SU-DHL-6 (cell line): ENCODE results near the gene ARHGAP22.

Experiments used
- H2AFZ ChIP-seq: fragments of 200-600 bp; sonication (generic); 2 replicates; pipeline ENCODE4 v1.6.1; 2014; ENCODE audit warnings: low read depth, mild to moderate bottlenecking, moderate library complexity, mixed read lengths, antibody characterized with exemption, low read length; ENCODE audit not compliant: severe bottlenecking
- H3F3A ChIP-seq: fragments of 200-600 bp; shearing (Covaris generic); 2 replicates; pipeline ENCODE4 v1.6.0; 2016; ENCODE audit warnings: antibody characterized with exemption, mild to moderate bottlenecking; ENCODE audit not compliant: insufficient read depth
- H3K27ac ChIP-seq: fragments of 200-600 bp; sonication (generic); 2 replicates; pipeline ENCODE4 v1.5.1; 2016; ENCODE audit warnings: low read depth, mild to moderate bottlenecking, low read length, moderate library complexity, mixed read lengths
- H3K27me3 ChIP-seq: fragments of 200-600 bp; sonication (generic), shearing (Covaris generic); 2 replicates; pipeline ENCODE4 v1.6.0; 2014; ENCODE audit warnings: mild to moderate bottlenecking, low read length
- H3K36me3 ChIP-seq: fragments of 200-600 bp; sonication (generic); 2 replicates; pipeline ENCODE4 v1.6.1; 2014; ENCODE audit warnings: mild to moderate bottlenecking, low read length, mixed read lengths
- H3K4me2 ChIP-seq: fragments of 300-600, 200-600 bp; shearing (Covaris generic), sonication (generic); 2 replicates; pipeline ENCODE4 v1.6.0; 2014; ENCODE audit warnings: low read length, low read depth, mild to moderate bottlenecking; ENCODE audit not compliant: poor library complexity, severe bottlenecking
- H3K4me3 ChIP-seq: fragments of 200-600 bp; sonication (generic); 2 replicates; pipeline ENCODE4 v1.5.1; 2014; ENCODE audit warnings: antibody characterized with exemption, low read length, mild to moderate bottlenecking, mixed read lengths; ENCODE audit not compliant: insufficient read depth, poor library complexity, severe bottlenecking
- H3K79me2 ChIP-seq: fragments of 200-600 bp; sonication (generic); 2 replicates; pipeline ENCODE4 v1.6.1; 2014; ENCODE audit warnings: mild to moderate bottlenecking, low read length, moderate library complexity; ENCODE audit not compliant: insufficient read depth
- H3K9ac ChIP-seq: fragments of 200-600 bp; sonication (generic); 2 replicates; pipeline ENCODE4 v1.7.0; 2014; ENCODE audit warnings: mild to moderate bottlenecking, low read length
- H3K9me2 ChIP-seq: fragments of 200-600 bp; sonication (generic); replicated peaks from 2 replicates; pipeline ENCODE4 v1.6.1; 2014; ENCODE audit warnings: low read length; ENCODE audit not compliant: insufficient read depth
- H3K9me3 ChIP-seq: fragments of 200-600 bp; sonication (generic); 2 replicates; pipeline ENCODE4 v1.6.1; 2014; ENCODE audit warnings: low read length, mixed read lengths; ENCODE audit not compliant: insufficient read depth
- H4K20me1 ChIP-seq: fragments of 200-600 bp; sonication (generic); 2 replicates; pipeline ENCODE4 v1.6.1; 2014; ENCODE audit warnings: low read depth, mild to moderate bottlenecking, antibody characterized with exemption, low read length, moderate library complexity, mixed read lengths
- CTCF ChIP-seq: fragments of 200-600 bp; sonication (generic); IDR thresholded peaks from one replicate; pipeline ENCODE4 v1.5.1; 2017; ENCODE audit warnings: antibody characterized with exemption, mild to moderate bottlenecking, low read length, moderate library complexity; ENCODE audit not compliant: insufficient read depth, poor library complexity, severe bottlenecking
- EZH2phosphoT487 ChIP-seq: fragments of 200-600 bp; sonication (generic), shearing (Covaris generic); conservative IDR thresholded peaks from 2 replicates; pipeline ENCODE4 v1.6.1; 2018; ENCODE audit warnings: mild to moderate bottlenecking, antibody characterized with exemption, low read length, moderate library complexity, mixed read lengths

The ARHGAP22 gene

DNA sequence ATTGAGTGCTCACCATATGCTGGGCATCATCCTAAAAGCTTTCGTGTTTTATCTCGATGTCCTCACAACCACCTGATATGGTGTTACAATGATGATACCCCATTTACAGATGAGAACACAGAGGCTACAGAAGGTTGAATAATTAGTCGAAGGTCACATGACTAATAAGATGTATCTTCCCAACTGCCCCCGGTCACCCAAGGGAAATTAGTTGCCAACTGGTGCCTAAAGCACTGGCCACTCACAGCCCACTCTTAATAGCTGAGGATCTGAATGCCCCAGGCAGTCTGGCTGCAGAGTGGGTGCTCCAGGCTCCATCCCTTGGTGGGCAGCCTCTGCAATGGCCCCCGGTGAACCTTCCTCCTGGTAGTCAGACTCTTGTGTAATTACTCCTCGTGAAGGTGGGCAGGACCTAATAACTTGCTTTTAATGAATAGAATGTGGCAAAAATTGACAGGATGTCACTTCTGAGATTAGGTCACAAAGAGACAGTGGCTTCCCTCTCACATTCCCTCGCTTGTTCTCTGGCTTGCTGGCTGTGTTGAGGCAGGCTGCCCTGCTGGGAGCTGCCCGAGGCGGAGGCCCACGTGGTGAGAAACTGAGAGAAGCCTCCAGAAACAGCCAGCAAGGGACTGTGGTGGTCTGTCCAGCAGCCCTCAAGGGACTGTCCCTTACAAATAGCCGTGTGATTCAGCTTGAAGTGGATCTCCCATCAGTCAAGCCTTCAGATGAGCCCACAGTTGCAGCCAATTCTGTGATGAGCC lies 109.4 kb downstream of the ARHGAP22 start:
- H3K9me2 ChIP-seq = no peaks in the 10 kb centered on the region
- H3K9ac ChIP-seq = no peak overlapping the region
- no peak overlapping the region for H3K4me3 ChIP-seq
- H3K9me3 ChIP-seq = no peaks in the 10 kb centered on the region
- H2AFZ ChIP-seq = no peak overlapping the region
- no peak overlapping the region for H3K4me2 ChIP-seq
- H3K27me3 ChIP-seq = no peaks in the 10 kb centered on the region
- H4K20me1 ChIP-seq = no peaks in the 10 kb centered on the region
- H3K79me2 ChIP-seq = no peaks in the 10 kb centered on the region
- no peak overlapping the region for H3K27ac ChIP-seq
- H3K36me3 ChIP-seq = no peaks in the 10 kb centered on the region
- TF ChIP-seq CTCF (no peak), EZH2phosphoT487 (no peak)
- no peaks in the 10 kb centered on the region for H3F3A ChIP-seq

GRCh38 chr10:48494611-48495010 lies 110.3 kb downstream of the ARHGAP22 start:
- Histone ChIP-seq H4K20me1 (no peaks in the 10 kb centered on the region), H3K27ac (no peak overlapping the region), H3K4me2 (no peak overlapping the region), H3K79me2 (no peaks in the 10 kb centered on the region), H2AFZ (no peak overlapping the region), H3F3A (no peaks in the 10 kb centered on the region), H3K27me3 (no peaks in the 10 kb centered on the region), H3K36me3 (no peaks in the 10 kb centered on the region), H3K9me3 (no peaks in the 10 kb centered on the region), H3K4me3 (no peak overlapping the region), H3K9ac (no peak overlapping the region), H3K9me2 (no peaks in the 10 kb centered on the region)
- TF ChIP-seq EZH2phosphoT487 (no peak), CTCF (no peak)

DNA sequence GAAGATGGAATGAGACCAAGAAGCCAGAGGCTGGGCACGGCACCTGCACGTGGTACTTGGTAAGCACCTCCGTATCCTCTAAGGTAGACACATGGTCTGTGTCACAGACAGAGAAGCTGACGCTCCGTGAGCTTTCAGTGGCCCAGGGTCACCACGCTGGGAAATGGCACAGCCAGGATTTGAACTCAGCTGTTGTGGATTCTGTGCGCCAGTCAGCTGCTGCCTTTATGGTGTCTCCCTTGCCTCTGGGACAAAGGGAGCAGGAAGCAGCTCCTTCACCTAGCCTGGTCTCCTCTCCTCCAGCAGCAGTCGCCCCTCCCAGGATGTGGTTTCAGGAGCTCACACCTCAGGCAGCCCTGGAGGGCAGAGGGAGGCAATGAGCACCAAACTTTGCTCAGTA lies 110.8 kb downstream of the ARHGAP22 start:
- Histone ChIP-seq H4K20me1 (no peaks in the 10 kb centered on the region), H3K36me3 (no peaks in the 10 kb centered on the region), H3K4me3 (no peak overlapping the region), H3K79me2 (no peaks in the 10 kb centered on the region), H3K9ac (no peak overlapping the region), H2AFZ (no peak overlapping the region), H3K27me3 (no peaks in the 10 kb centered on the region), H3K27ac (no peak overlapping the region), H3F3A (no peaks in the 10 kb centered on the region), H3K4me2 (no peak overlapping the region), H3K9me2 (no peaks in the 10 kb centered on the region), H3K9me3 (no peaks in the 10 kb centered on the region)
- TF ChIP-seq CTCF (no peak), EZH2phosphoT487 (no peak)
